ENCODE data around the gene HGD.
"Not testable (repeated sequence)": the region's sequence is repeated elsewhere in the genome, so short reads cannot be mapped to it uniquely, and the experiment has no call there.

HGD gene

GRCh38 chr3:120680193-120680894, 1.7 kb downstream of the HGD start:
- DNase-seq (ENCODE audit: low read depth, low spot score): no peak

- DNase-seq (ENCODE audit: low read depth, low spot score): no peak
Measured at GRCh38 chr3:120678984-120679383, 3.1 kb downstream of the HGD start.

- no peak for DNase-seq (ENCODE audit: low read depth, low spot score)
Measured at GRCh38 chr3:120678331-120678947, 3.6 kb downstream of the HGD start.

- not testable (repeated sequence) for DNase-seq (ENCODE audit: low read depth, low spot score)
Measured at GRCh38 chr3:120677193-120677592, 4.8 kb downstream of the HGD start.

GRCh38 chr3:120673116-120673515, 8.9 kb downstream of the HGD start:
- no peak for DNase-seq (ENCODE audit: low read depth, low spot score)

GRCh38 chr3:120670576-120670975, 11.5 kb downstream of the HGD start:
- DNase-seq (ENCODE audit: low read depth, low spot score): no peak

- DNase-seq (ENCODE audit: low read depth, low spot score): no peak
Measured at GRCh38 chr3:120664926-120665325, 17.1 kb downstream of the HGD start.

GRCh38 chr3:120661945-120662344, 20.1 kb downstream of the HGD start:
- DNase-seq (ENCODE audit: low read depth, low spot score): no peak

GRCh38 chr3:120661106-120661905, 20.7 kb downstream of the HGD start:
- DNase-seq (ENCODE audit: low read depth, low spot score): no peak

GRCh38 chr3:120659834-120660233, 22.2 kb downstream of the HGD start:
- no peak for DNase-seq (ENCODE audit: low read depth, low spot score)

- no peak for DNase-seq (ENCODE audit: low read depth, low spot score)
Measured at GRCh38 chr3:120659285-120659684, 22.8 kb downstream of the HGD start.

GRCh38 chr3:120652896-120653545, 29.0 kb downstream of the HGD start:
- DNase-seq (ENCODE audit: low read depth, low spot score): no peak

GRCh38 chr3:120652281-120652680, 29.8 kb downstream of the HGD start:
- DNase-seq (ENCODE audit: low read depth, low spot score): no peak

- DNase-seq (ENCODE audit: low read depth, low spot score): no peak
Measured at GRCh38 chr3:120650311-120650710, 31.7 kb downstream of the HGD start.

GRCh38 chr3:120649830-120650233, 32.2 kb downstream of the HGD start:
- DNase-seq (ENCODE audit: low read depth, low spot score): no peak

- no peak for DNase-seq (ENCODE audit: low read depth, low spot score)
Measured at GRCh38 chr3:120648290-120648689, 33.7 kb downstream of the HGD start.

GRCh38 chr3:120646771-120647432, 35.1 kb downstream of the HGD start:
- no peak for DNase-seq (ENCODE audit: low read depth, low spot score)

- no peak for DNase-seq (ENCODE audit: low read depth, low spot score)
Measured at GRCh38 chr3:120645083-120645845, 36.8 kb downstream of the HGD start.

GRCh38 chr3:120642368-120642948, 39.6 kb downstream of the HGD start:
- DNase-seq (ENCODE audit: low read depth, low spot score): no peak

- no peak for DNase-seq (ENCODE audit: low read depth, low spot score)
Measured at GRCh38 chr3:120641696-120642246, 40.3 kb downstream of the HGD start.

Measured in iPS DF 19.7 (cell line).